Body of pancreas (tissue), 4 donors: Measurements from ENCODE around the gene MECP2. TPM values are rescaled to one million over a fixed set of nuclear protein-coding genes. Genes with fewer than 3 reads are reported as not detected.

Experiments
- ATAC-seq: fragments of 150-250 bp; one replicate; pipeline ENCODE4 v1.9.1; 2016
- DNase-seq, 4 donors: peaks; one replicate each; pipeline ENCODE4 v3.0.0-alpha.2; 2019
- H3K27ac ChIP-seq, 4 donors: fragments of 200-600 bp; sonication (generic); 1 replicate in 3 of 4; 2 replicates in 1 of 4; pipeline versions ENCODE4 v1.5.1 to v1.6.1; 2016 to 2019; ENCODE audit warnings: mild to moderate bottlenecking in 1 of 4, mixed read lengths in 1 of 4, moderate library complexity in 1 of 4
- H3K27me3 ChIP-seq, 2 donors: fragments of 200-600 bp; sonication (generic); one replicate each; pipeline ENCODE4 v1.6.0; 2016; ENCODE audit warnings: mild to moderate bottlenecking in 1 of 2
- H3K36me3 ChIP-seq, 2 donors: fragments of 200-600 bp; sonication (generic); replicated peaks in 1 of 2; 2 replicates each; pipeline ENCODE4 v1.5.1; 2016; ENCODE audit warnings: low read depth in 2 of 2; ENCODE audit not compliant: insufficient read depth in 1 of 2
- H3K4me1 ChIP-seq: fragments of 200-600 bp; sonication (generic); one replicate; pipeline ENCODE4 v1.6.0; 2016
- H3K4me3 ChIP-seq, 2 donors: fragments of 200-600 bp; sonication (generic); 1 replicate in 1 of 2; 2 replicates in 1 of 2; pipeline ENCODE4 v1.5.1; 2016 to 2019
- H3K9me3 ChIP-seq, 3 donors: fragments of 200-600 bp; sonication (generic); 1 replicate in 2 of 3; 2 replicates in 1 of 3; pipeline ENCODE4 v1.5.1; 2016
- CTCF ChIP-seq, 7 experiments: fragments of 450-650 bp in 4 of 7; fragments of 200-600 bp in 3 of 7; sonication (generic) in 3 of 7; IDR thresholded peaks; one replicate each; pipeline ENCODE4 v1.5.1; 2016 to 2019; ENCODE audit warnings: antibody characterized with exemption in 7 of 7
- POLR2A ChIP-seq, 3 donors: fragments of 450-650 bp; IDR thresholded peaks; one replicate each; pipeline ENCODE4 v1.6.1; 2016; ENCODE audit warnings: antibody characterized with exemption in 3 of 3, mild to moderate bottlenecking in 2 of 3
- WGBS, 2 donors: methylation state at CpG; one replicate each; pipeline ENCODE4 v1.1.5; 2017; 5-methylcytosine and 5-hydroxymethylcytosine counted together
- intact Hi-C: fragments of 100-400 bp; cut with DNase I; formaldehyde crosslinking; loops from one replicate; pipeline ENCODE4 v1.15.1; 2023
- total RNA-seq, 2 donors: library from RNA; depleted of rRNA; stranded (reverse); fragments of >200 nt; gene quantifications; one replicate each; pipeline ENCODE4 v1.1.0, GENCODE V29; 2016

The MECP2 gene
- total RNA-seq, 2 donors from 2014 or later = 27.8 to 36.3 TPM

GRCh38 chrX:154132366-154132765 is 34.8 kb upstream of the MECP2 start:
- TF ChIP-seq CTCF (IDR thresholded peaks at IDR 0.05) (no peak), POLR2A (IDR thresholded peaks at IDR 0.05) (no peak)
- Histone ChIP-seq H3K27me3 (no peaks in the 10 kb centered on the region), H3K4me3 (no peak overlapping the region), H3K4me1 (peaks cover 10% of the 10 kb centered on the region), H3K27ac (no peak overlapping the region), H3K9me3 (no peaks in the 10 kb centered on the region), H3K36me3 (no peaks in the 10 kb centered on the region)
- 97% methylated on average over 7 to 8 of the region's 9 CpGs for WGBS, 2 donors
- DNase-seq = no peak
- ATAC-seq = no peak
- intact Hi-C loops = no loop called here

GRCh38 chrX:154131955-154132354 is 34.4 kb upstream of the MECP2 start:
- ATAC-seq = no peak
- 11 to 38% methylated on average over 1 to 3 of the region's 4 CpGs for WGBS, 2 donors
- Histone ChIP-seq H3K27ac (no peak overlapping the region), H3K36me3 (no peaks in the 10 kb centered on the region), H3K4me1 (peaks cover 10% of the 10 kb centered on the region), H3K27me3 (no peaks in the 10 kb centered on the region), H3K4me3 (no peak overlapping the region), H3K9me3 (no peaks in the 10 kb centered on the region)
- intact Hi-C loops = no loop called here
- DNase-seq = peak in 1 of 4 donors; percentile 16
- TF ChIP-seq POLR2A (IDR thresholded peaks at IDR 0.05) (no peak), CTCF (IDR thresholded peaks at IDR 0.05) (no peak)

GRCh38 chrX:154126101-154126500 is 28.6 kb upstream of the MECP2 start:
- H3K36me3 ChIP-seq = no peaks in the 10 kb centered on the region
- no peak overlapping the region for H3K27ac ChIP-seq
- H3K27me3 ChIP-seq = no peaks in the 10 kb centered on the region
- peaks cover 5% of the 10 kb centered on the region for H3K4me1 ChIP-seq
- intact Hi-C loops = no loop called here
- no peaks in the 10 kb centered on the region for H3K9me3 ChIP-seq
- DNase-seq (no peak), ATAC-seq (no peak)
- no peak overlapping the region for H3K4me3 ChIP-seq
- 89 to 100% methylated on average over 2 to 4 of the region's 11 CpGs for WGBS, 2 donors
- no peak for TF ChIP-seq POLR2A (IDR thresholded peaks at IDR 0.05)
- no peak for TF ChIP-seq CTCF (IDR thresholded peaks at IDR 0.05)

GRCh38 chrX:154125391-154126040 is 28.0 kb upstream of the MECP2 start:
- H3K9me3 ChIP-seq = no peaks in the 10 kb centered on the region
- no peaks in the 10 kb centered on the region for H3K36me3 ChIP-seq
- WGBS, 2 donors = 79 to 100% methylated on average over 1 to 12 of the region's 30 CpGs
- no peak for TF ChIP-seq POLR2A (IDR thresholded peaks at IDR 0.05)
- no peak for TF ChIP-seq CTCF (IDR thresholded peaks at IDR 0.05)
- DNase-seq (peak in 1 of 4 donors; percentile 20), ATAC-seq (no peak)
- no peak overlapping the region for H3K4me3 ChIP-seq
- peaks cover 5% of the 10 kb centered on the region for H3K4me1 ChIP-seq
- no peak overlapping the region for H3K27ac ChIP-seq
- no peaks in the 10 kb centered on the region for H3K27me3 ChIP-seq
- intact Hi-C loops = no loop called here
